PFSK-1 (cell line): ENCODE results near the gene ANKS1B.

Experiments
- POLR2AphosphoS5 ChIP-seq: IDR thresholded peaks from 2 replicates; pipeline ENCODE4 v1.6.1; 2012; ENCODE audit warnings: low read depth, mild to moderate bottlenecking, control low read depth, low read length, moderate library complexity
- SIN3A ChIP-seq: IDR thresholded peaks from 2 replicates; pipeline ENCODE4 v1.6.1; 2012; ENCODE audit warnings: mild to moderate bottlenecking, low read length, moderate library complexity, borderline replicate concordance; ENCODE audit not compliant: insufficient read depth
- TAF1 ChIP-seq: IDR thresholded peaks from 2 replicates; pipeline ENCODE4 v1.6.1; 2012; ENCODE audit warnings: low read length, control low read depth, borderline replicate concordance; ENCODE audit not compliant: insufficient read depth

DNA sequence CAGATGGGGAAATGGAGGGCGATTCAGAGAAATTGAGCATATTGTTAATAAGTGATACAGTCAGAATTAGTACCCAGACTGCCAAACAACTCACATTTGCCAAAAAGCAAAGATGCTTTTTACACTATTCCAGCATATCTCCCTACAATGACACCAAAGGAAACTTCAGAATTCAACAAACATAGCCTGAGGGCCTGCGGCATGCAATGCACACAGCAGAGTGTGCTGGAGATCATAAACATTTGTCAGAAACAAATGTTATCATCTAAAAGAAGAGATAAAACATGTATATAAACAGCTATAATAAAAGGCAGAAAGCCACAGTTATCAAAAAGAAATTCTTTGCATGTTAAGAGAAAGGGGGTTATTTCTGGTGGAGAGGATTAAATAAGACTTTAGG is 357.3 kb downstream of the ANKS1B start:
- no peak for TF ChIP-seq POLR2AphosphoS5
- no peak for TF ChIP-seq SIN3A
- no peak for TF ChIP-seq TAF1
